ENCODE measurements around the gene TOM1L2. TPM values are rescaled to one million over a fixed set of nuclear protein-coding genes. Genes with fewer than 3 reads are reported as not detected.

Gene TOM1L2
- total RNA-seq, 4 donors from 2014 or later: 55.7 to 97.1 (median 73.3) TPM

DNA sequence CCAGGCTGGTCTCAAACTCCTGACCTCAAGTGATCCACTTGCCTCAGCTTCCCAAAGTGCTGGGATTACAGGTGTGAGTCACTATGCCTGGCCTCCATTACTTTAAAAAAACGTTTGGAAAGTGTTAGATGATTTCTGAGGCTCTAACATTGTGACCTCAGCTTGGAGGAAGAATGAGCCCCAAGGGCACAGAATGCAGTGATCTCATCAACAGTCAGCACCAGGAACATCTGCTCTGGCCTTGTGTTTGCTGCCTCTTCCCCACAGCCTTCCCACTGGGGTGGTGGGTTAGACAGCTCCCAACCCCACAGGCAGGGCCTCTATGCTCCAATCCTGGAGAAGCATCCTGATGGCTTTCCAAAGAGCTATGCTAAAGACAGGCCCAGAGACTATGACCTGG, 97.7 kb downstream of the TOM1L2 start:
- no peak for DNase-seq
- intact Hi-C loops (cut with DNase I; ENCODE audit: low total_unique reads): no loop called here
- Histone ChIP-seq H3K36me3 (peaks cover 0 to 4% of the 10 kb centered on the region in 2 donors), H3K4me3 (no peak overlapping the region), H3K27me3 (no peaks in the 10 kb centered on the region), H3K27ac (peak overlapping the region in 1 of 4 donors; percentile 21), H3K4me1 (peaks cover 53 to 56% of the 10 kb centered on the region in 2 donors), H3K9me3 (no peaks in the 10 kb centered on the region)
- ATAC-seq: no peak
- in situ Hi-C loops (cut with MboI; ENCODE audit: low sequenced_read_pairs in 4 of 4): loop anchor here in 3 of 4 donors (10.0 to 25.0 kb wide), 2 partner anchors 100 to 187 kb away; partner anchors contain the start of genes RAI1 (in 3 of the 3), DRC3 (in 1 of the 3) and TOM1L2 (in 1 of the 3)
- TF ChIP-seq, protein P1, sequence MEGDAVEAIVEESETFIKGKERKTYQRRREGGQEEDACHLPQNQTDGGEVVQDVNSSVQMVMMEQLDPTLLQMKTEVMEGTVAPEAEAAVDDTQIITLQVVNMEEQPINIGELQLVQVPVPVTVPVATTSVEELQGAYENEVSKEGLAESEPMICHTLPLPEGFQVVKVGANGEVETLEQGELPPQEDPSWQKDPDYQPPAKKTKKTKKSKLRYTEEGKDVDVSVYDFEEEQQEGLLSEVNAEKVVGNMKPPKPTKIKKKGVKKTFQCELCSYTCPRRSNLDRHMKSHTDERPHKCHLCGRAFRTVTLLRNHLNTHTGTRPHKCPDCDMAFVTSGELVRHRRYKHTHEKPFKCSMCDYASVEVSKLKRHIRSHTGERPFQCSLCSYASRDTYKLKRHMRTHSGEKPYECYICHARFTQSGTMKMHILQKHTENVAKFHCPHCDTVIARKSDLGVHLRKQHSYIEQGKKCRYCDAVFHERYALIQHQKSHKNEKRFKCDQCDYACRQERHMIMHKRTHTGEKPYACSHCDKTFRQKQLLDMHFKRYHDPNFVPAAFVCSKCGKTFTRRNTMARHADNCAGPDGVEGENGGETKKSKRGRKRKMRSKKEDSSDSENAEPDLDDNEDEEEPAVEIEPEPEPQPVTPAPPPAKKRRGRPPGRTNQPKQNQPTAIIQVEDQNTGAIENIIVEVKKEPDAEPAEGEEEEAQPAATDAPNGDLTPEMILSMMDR (IDR thresholded peaks at IDR 0.05 in 4 of 5, conservative IDR thresholded peaks at IDR 0.05 in 1 of 5): no peak
- no peak for TF ChIP-seq POLR2A (IDR thresholded peaks at IDR 0.05)

- no peak overlapping the region for H3K27ac ChIP-seq
- intact Hi-C loops (cut with DNase I; ENCODE audit: low total_unique reads) (no loop called here), in situ Hi-C loops (cut with MboI; ENCODE audit: low sequenced_read_pairs in 4 of 4) (loop anchor here in 3 of 4 donors (10.0 to 25.0 kb wide), 2 partner anchors 101 to 186 kb away; partner anchors contain the start of genes RAI1 (in 3 of the 3), DRC3 (in 1 of the 3) and TOM1L2 (in 1 of the 3))
- no peak overlapping the region for H3K4me3 ChIP-seq
- no peaks in the 10 kb centered on the region for H3K27me3 ChIP-seq
- no peaks in the 10 kb centered on the region for H3K9me3 ChIP-seq
- no peak for ATAC-seq
- no peak for DNase-seq
- TF ChIP-seq, protein P1 (IDR thresholded peaks at IDR 0.05 in 4 of 5, conservative IDR thresholded peaks at IDR 0.05 in 1 of 5): no peak
- TF ChIP-seq POLR2A (IDR thresholded peaks at IDR 0.05): no peak
- H3K36me3 ChIP-seq: peaks cover 0 to 10% of the 10 kb centered on the region in 2 donors
- peaks cover 46 to 54% of the 10 kb centered on the region in 2 donors for H3K4me1 ChIP-seq
Measured at GRCh38 chr17:17873450-17873991, 98.7 kb downstream of the TOM1L2 start.

GRCh38 chr17:17872547-17873345, 99.5 kb downstream of the TOM1L2 start:
- Histone ChIP-seq H3K9me3 (no peaks in the 10 kb centered on the region), H3K27me3 (no peaks in the 10 kb centered on the region), H3K27ac (no peak overlapping the region), H3K36me3 (peaks cover 0 to 15% of the 10 kb centered on the region in 2 donors), H3K4me3 (no peak overlapping the region), H3K4me1 (peaks cover 38 to 53% of the 10 kb centered on the region in 2 donors)
- ATAC-seq (no peak), DNase-seq (no peak)
- in situ Hi-C loops (cut with MboI; ENCODE audit: low sequenced_read_pairs in 4 of 4): loop anchor here in 3 of 4 donors (10.0 to 25.0 kb wide), 2 partner anchors 102 to 185 kb away; partner anchors contain the start of genes RAI1 (in 3 of the 3), DRC3 (in 1 of the 3) and TOM1L2 (in 1 of the 3)
- intact Hi-C loops (cut with DNase I; ENCODE audit: low total_unique reads): no loop called here
- TF ChIP-seq, protein P1 (IDR thresholded peaks at IDR 0.05 in 4 of 5, conservative IDR thresholded peaks at IDR 0.05 in 1 of 5): no peak
- no peak for TF ChIP-seq POLR2A (IDR thresholded peaks at IDR 0.05)

DNA sequence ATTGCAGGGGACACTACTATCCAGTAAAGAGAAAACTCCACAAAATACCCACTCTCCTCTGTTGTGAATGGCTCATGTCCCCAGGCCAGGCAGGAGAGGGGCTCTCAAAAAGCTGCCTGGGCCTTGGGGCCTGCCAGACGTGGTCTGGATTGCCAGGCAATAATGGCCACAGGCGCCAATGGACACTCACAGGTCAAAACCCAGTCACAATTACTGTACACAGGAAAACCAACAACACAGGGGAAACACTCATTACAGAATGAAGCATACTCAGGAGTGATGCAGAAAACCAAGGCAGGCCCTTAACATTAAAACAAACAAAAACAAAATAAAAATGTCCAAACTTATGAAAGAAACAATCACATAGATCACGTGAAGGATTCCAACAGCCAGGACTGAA, 100.3 kb downstream of the TOM1L2 start:
- Histone ChIP-seq H3K4me1 (peaks cover 30 to 46% of the 10 kb centered on the region in 2 donors), H3K9me3 (no peaks in the 10 kb centered on the region), H3K4me3 (no peak overlapping the region), H3K27me3 (no peaks in the 10 kb centered on the region), H3K36me3 (peaks cover 0 to 15% of the 10 kb centered on the region in 2 donors), H3K27ac (no peak overlapping the region)
- intact Hi-C loops (cut with DNase I; ENCODE audit: low total_unique reads): no loop called here
- TF ChIP-seq POLR2A (IDR thresholded peaks at IDR 0.05): no peak
- TF ChIP-seq, protein P1 (IDR thresholded peaks at IDR 0.05 in 4 of 5, conservative IDR thresholded peaks at IDR 0.05 in 1 of 5): no peak
- ATAC-seq (no peak), DNase-seq (no peak)
- in situ Hi-C loops (cut with MboI; ENCODE audit: low sequenced_read_pairs in 4 of 4): loop anchor here in 3 of 4 donors (10.0 to 25.0 kb wide), 2 partner anchors 103 to 185 kb away; partner anchors contain the start of genes RAI1 (in 3 of the 3), DRC3 (in 1 of the 3) and TOM1L2 (in 1 of the 3)
